H1 (cell line): ENCODE data around the gene ARMC3. TPM values are rescaled to one million over a fixed set of nuclear protein-coding genes. Genes with fewer than 3 reads are reported as not detected.
A peak's percentile ranks its signal among the peaks of the same experiment; 100 is the strongest.

ENCODE experiments used
- CTCF ChIA-PET: fragments of 300-600 bp; sonication (Branson Sonifier 250); formaldehyde crosslinking; loops from one replicate; lab custom pipeline; 2021; ENCODE audit not compliant: partially characterized antibody; lab: Charles Lee
- POLR2A ChIA-PET: fragments of 300-600 bp; sonication (Branson Sonifier 250); formaldehyde crosslinking; loops from one replicate; lab custom pipeline; 2021; ENCODE audit warnings: inconsistent platforms; ENCODE audit not compliant: partially characterized antibody; lab: Charles Lee
- DNase-seq, 2 experiments: peaks; one replicate each; pipeline versions ENCODE4 v3.0.0 to v3.0.0-alpha.2; 2010 to 2022; ENCODE audit warnings: low spot score in 2 of 2, low read depth in 1 of 2, mixed read lengths in 1 of 2
- FAIRE-seq: peaks from 2 replicates; lab custom pipeline; 2011; peaks lifted over from hg19 to GRCh38; lab: Jason Lieb, UNC
- H2AFZ ChIP-seq: 2 replicates; pipeline ENCODE4 v1.8.1; 2012; ENCODE audit warnings: low read length, inconsistent platforms
- H2AK5ac ChIP-seq: 2 replicates; pipeline ENCODE4 v1.6.1; 2013; ENCODE audit warnings: low read depth, low read length
- H2BK120ac ChIP-seq: replicated peaks from 2 replicates; pipeline ENCODE3; 2013; ENCODE audit warnings: low read depth, low read length, inconsistent platforms
- H2BK12ac ChIP-seq: 2 replicates; pipeline ENCODE4 v1.6.1; 2013; ENCODE audit warnings: low read depth, low read length
- H2BK15ac ChIP-seq: 2 replicates; pipeline ENCODE4 v1.6.1; 2013; ENCODE audit warnings: low read length
- H2BK20ac ChIP-seq: 2 replicates; pipeline ENCODE4 v1.6.1; 2013; ENCODE audit warnings: low read length
- H2BK5ac ChIP-seq: 2 replicates; pipeline ENCODE4 v1.6.1; 2013; ENCODE audit warnings: low read depth, low read length
- H3K14ac ChIP-seq: 2 replicates; pipeline ENCODE4 v1.6.1; 2013; ENCODE audit warnings: inconsistent platforms; ENCODE audit not compliant: insufficient read length
- H3K18ac ChIP-seq: 2 replicates; pipeline ENCODE4 v1.6.1; 2013; ENCODE audit warnings: low read length; ENCODE audit errors: extremely low read depth
- H3K23ac ChIP-seq: 2 replicates; pipeline ENCODE4 v1.6.1; 2013; ENCODE audit warnings: inconsistent platforms; ENCODE audit not compliant: insufficient read length
- H3K23me2 ChIP-seq: 2 replicates; pipeline ENCODE4 v1.6.1; 2013; ENCODE audit warnings: low read depth, low read length
- H3K27ac ChIP-seq: 2 replicates; pipeline ENCODE4 v1.6.1; 2011; ENCODE audit warnings: low read depth, low read length, inconsistent platforms
- H3K27me3 ChIP-seq, 4 experiments: replicated peaks in 1 of 4; 1 replicate in 1 of 4; 2 replicates in 3 of 4; pipeline versions ENCODE4 v1.6.1 to v1.8.1; 2011 to 2013; ENCODE audit warnings: low read length in 3 of 4, mild to moderate bottlenecking in 3 of 4, inconsistent platforms in 2 of 4, mixed read lengths in 2 of 4, moderate library complexity in 1 of 4; ENCODE audit not compliant: control insufficient read depth in 3 of 4, insufficient read depth in 3 of 4; ENCODE audit errors: extremely low read depth in 1 of 4
- H3K36me3 ChIP-seq, 4 experiments: 2 replicates each; pipeline versions ENCODE4 v1.6.1 to v1.8.1; 2011 to 2013; ENCODE audit warnings: mild to moderate bottlenecking in 4 of 4, low read length in 3 of 4, moderate library complexity in 2 of 4, control low read depth in 1 of 4, inconsistent platforms in 1 of 4; ENCODE audit not compliant: insufficient read depth in 4 of 4, control insufficient read depth in 2 of 4
- H3K4ac ChIP-seq: replicated peaks from 2 replicates; pipeline ENCODE3; 2013; ENCODE audit warnings: low read length, low read depth, mixed read lengths, inconsistent platforms; ENCODE audit not compliant: insufficient read length
- H3K4me1 ChIP-seq, 4 experiments: replicated peaks in 1 of 4; 1 replicate in 1 of 4; 2 replicates in 3 of 4; pipeline versions ENCODE4 v1.6.1 to v1.8.1; 2011 to 2013; ENCODE audit warnings: low read length in 3 of 4, inconsistent platforms in 2 of 4, mixed read lengths in 1 of 4; ENCODE audit not compliant: insufficient read depth in 4 of 4, control insufficient read depth in 3 of 4
- H3K4me2 ChIP-seq, 2 experiments: 2 replicates each; pipeline versions ENCODE4 v1.6.1 to v1.8.1; 2011 to 2013; ENCODE audit warnings: low read depth in 2 of 2, low read length in 2 of 2, control low read depth in 1 of 2, inconsistent platforms in 1 of 2, mild to moderate bottlenecking in 1 of 2; ENCODE audit not compliant: insufficient read depth in 1 of 2
- H3K4me3 ChIP-seq, 4 experiments: fragments of 200-600, 300-600 bp in 1 of 4; sonication (generic), shearing (Covaris generic), sonication (Bioruptor Twin) in 1 of 4; 2 replicates each; pipeline versions ENCODE4 v1.5.1 to v1.8.1; 2011 to 2016; ENCODE audit warnings: low read length in 4 of 4, low read depth in 3 of 4, control low read depth in 2 of 4, inconsistent platforms in 2 of 4, mild to moderate bottlenecking in 2 of 4, mixed read lengths in 1 of 4, moderate library complexity in 1 of 4; ENCODE audit not compliant: insufficient read depth in 2 of 4; ENCODE audit errors: extremely low read depth in 1 of 4
- H3K56ac ChIP-seq: replicated peaks from 2 replicates; pipeline ENCODE3; 2013; ENCODE audit warnings: low read depth, mild to moderate bottlenecking, mixed read lengths, low read length, inconsistent platforms; ENCODE audit not compliant: insufficient read length
- H3K79me1 ChIP-seq: 2 replicates; pipeline ENCODE4 v1.6.1; 2013; ENCODE audit warnings: low read depth, low read length, control low read depth
- H3K79me2 ChIP-seq, 2 experiments: 2 replicates each; pipeline versions ENCODE4 v1.6.1 to v1.8.1; 2012 to 2013; ENCODE audit warnings: low read length in 2 of 2, mild to moderate bottlenecking in 2 of 2, inconsistent platforms in 1 of 2; ENCODE audit not compliant: insufficient read depth in 2 of 2, control insufficient read depth in 1 of 2
- H3K9ac ChIP-seq, 4 experiments: replicated peaks in 1 of 4; 1 replicate in 1 of 4; 2 replicates in 3 of 4; pipeline versions ENCODE4 v1.6.1 to v1.8.1; 2011 to 2013; ENCODE audit warnings: low read depth in 3 of 4, low read length in 3 of 4, control low read depth in 2 of 4, mild to moderate bottlenecking in 2 of 4, moderate library complexity in 2 of 4, inconsistent platforms in 1 of 4; ENCODE audit errors: extremely low read depth in 1 of 4
- H3K9me3 ChIP-seq, 2 experiments: 2 replicates each; pipeline versions ENCODE4 v1.6.1 to v1.8.1; 2012 to 2013; ENCODE audit warnings: mild to moderate bottlenecking in 2 of 2, moderate library complexity in 2 of 2, control low read depth in 1 of 2, inconsistent platforms in 1 of 2, low read depth in 1 of 2, low read length in 1 of 2, mixed read lengths in 1 of 2; ENCODE audit not compliant: insufficient read depth in 2 of 2
- H4K20me1 ChIP-seq, 2 experiments: replicated peaks in 1 of 2; 2 replicates each; pipeline versions ENCODE3 to v1.8.1; 2011 to 2013; ENCODE audit warnings: inconsistent platforms in 2 of 2, low read length in 2 of 2, mild to moderate bottlenecking in 1 of 2; ENCODE audit not compliant: insufficient read depth in 2 of 2, control insufficient read depth in 1 of 2
- H4K5ac ChIP-seq: 2 replicates; pipeline ENCODE4 v1.6.1; 2013; ENCODE audit warnings: low read length, low read depth, mixed read lengths, inconsistent platforms; ENCODE audit not compliant: insufficient read length
- H4K8ac ChIP-seq: 2 replicates; pipeline ENCODE4 v1.8.0; 2013; ENCODE audit warnings: mild to moderate bottlenecking, moderate library complexity, low read length, inconsistent platforms; ENCODE audit not compliant: insufficient read depth; ENCODE audit errors: extremely low read depth
- H4K91ac ChIP-seq: replicated peaks from 2 replicates; pipeline ENCODE3; 2013; ENCODE audit warnings: low read length, mixed read lengths, inconsistent platforms; ENCODE audit not compliant: insufficient read length
- ASH2L ChIP-seq: fragments of 200-600, 300-600 bp; sonication (generic); IDR thresholded peaks from one replicate; pipeline ENCODE4 v1.7.1; 2017; ENCODE audit warnings: low read length
- EP300 ChIP-seq, 2 experiments: IDR thresholded peaks; 1 replicate in 1 of 2; 2 replicates in 1 of 2; pipeline ENCODE4 v1.6.1; 2011 to 2012; ENCODE audit warnings: low read depth in 2 of 2, low read length in 2 of 2, mild to moderate bottlenecking in 2 of 2, borderline replicate concordance in 1 of 2, inconsistent platforms in 1 of 2, moderate library complexity in 1 of 2
- HDAC6 ChIP-seq: IDR thresholded peaks from one replicate; pipeline ENCODE4 v1.7.1; 2012; ENCODE audit warnings: low read depth, mild to moderate bottlenecking, inconsistent platforms, low read length, moderate library complexity
- RAD21 ChIP-seq, 2 experiments: IDR thresholded peaks in 1 of 2; conservative IDR thresholded peaks in 1 of 2; 2 replicates each; pipeline ENCODE4 v1.6.1; 2011; ENCODE audit warnings: low read depth in 2 of 2, low read length in 2 of 2, improper control_type of control experiment in 1 of 2, inconsistent platforms in 1 of 2, mild to moderate bottlenecking in 1 of 2, moderate library complexity in 1 of 2
- RNF2 ChIP-seq: fragments of 200-900, 300-1000 bp; sonication (generic); IDR thresholded peaks from 2 replicates; pipeline ENCODE4 v1.7.1; 2016; ENCODE audit warnings: borderline replicate concordance, low read depth, mild to moderate bottlenecking, antibody characterized with exemption, low read length; ENCODE audit not compliant: poor library complexity, severe bottlenecking; ENCODE audit errors: missing control alignments
- RXRA ChIP-seq: IDR thresholded peaks from 2 replicates; pipeline ENCODE4 v1.6.1; 2011; ENCODE audit warnings: low read depth, mild to moderate bottlenecking, low read length, moderate library complexity; ENCODE audit not compliant: insufficient read depth
- SP2 ChIP-seq: IDR thresholded peaks from 2 replicates; pipeline ENCODE4 v1.6.1; 2012; ENCODE audit warnings: mild to moderate bottlenecking, low read length, inconsistent platforms
- SP4 ChIP-seq: IDR thresholded peaks from 2 replicates; pipeline ENCODE4 v1.6.1; 2012; ENCODE audit warnings: low read length, inconsistent platforms
- ZNF274 ChIP-seq: IDR thresholded peaks from 2 replicates; pipeline ENCODE4 v1.7.0; 2012; ENCODE audit warnings: low read length, borderline replicate concordance; ENCODE audit errors: extremely low read depth
- WGBS, 2 experiments: shearing (Covaris generic) in 1 of 2; methylation state at CpG; one replicate each; pipeline versions ENCODE4 v1.1.6 to v1.1.7; 2013 to 2015; ENCODE audit warnings: low lambda C conversion rate in 2 of 2, mixed read lengths in 2 of 2, inconsistent platforms in 1 of 2, low coverage in 1 of 2, missing lambda C conversion rate in 1 of 2; ENCODE audit not compliant: insufficient replicate concordance in 2 of 2, insufficient coverage in 1 of 2, insufficient read length in 1 of 2; ENCODE audit errors: extremely low coverage in 1 of 2, missing lambda C conversion rate in 1 of 2; 5-methylcytosine and 5-hydroxymethylcytosine counted together
- polyA plus RNA-seq, 7 experiments: library from polyadenylated mRNA; depleted of rRNA in 3 of 7; stranded (reverse) in 5 of 7; unstranded in 2 of 7; fragments of >200 nt in 5 of 7; fragments of 200-250 nt in 2 of 7; gene quantifications; 1 replicate in 5 of 7; 2 replicates in 1 of 7; 4 replicates in 1 of 7; pipeline versions ENCODE4 v1.2.1 to v1.2.3, GENCODE V29; 2011 to 2013; ENCODE audit warnings: missing spikeins in 2 of 7, mixed read lengths in 2 of 7
- total RNA-seq: library from RNA; stranded (reverse); fragmentation: NEBNext Ultra II Directional; extraction: Animal tissue kit (Norgen Biotek cat#: 25700); gene quantifications from 2 replicates; pipeline ENCODE4 v1.2.1, GENCODE V29; 2021
- TF ChIP-seq, protein P1 (sequence below): IDR thresholded peaks from 2 replicates; pipeline ENCODE4 v1.6.1; 2011; ENCODE audit warnings: low read depth, mild to moderate bottlenecking, low read length; ENCODE audit not compliant: insufficient read depth

Gene ARMC3
- total and polyA plus RNA-seq, 2 of the 8 experiments (the other 6 are each of a cell fraction or from before 2014, with no cell fraction given): 0.15 TPM

DNA sequence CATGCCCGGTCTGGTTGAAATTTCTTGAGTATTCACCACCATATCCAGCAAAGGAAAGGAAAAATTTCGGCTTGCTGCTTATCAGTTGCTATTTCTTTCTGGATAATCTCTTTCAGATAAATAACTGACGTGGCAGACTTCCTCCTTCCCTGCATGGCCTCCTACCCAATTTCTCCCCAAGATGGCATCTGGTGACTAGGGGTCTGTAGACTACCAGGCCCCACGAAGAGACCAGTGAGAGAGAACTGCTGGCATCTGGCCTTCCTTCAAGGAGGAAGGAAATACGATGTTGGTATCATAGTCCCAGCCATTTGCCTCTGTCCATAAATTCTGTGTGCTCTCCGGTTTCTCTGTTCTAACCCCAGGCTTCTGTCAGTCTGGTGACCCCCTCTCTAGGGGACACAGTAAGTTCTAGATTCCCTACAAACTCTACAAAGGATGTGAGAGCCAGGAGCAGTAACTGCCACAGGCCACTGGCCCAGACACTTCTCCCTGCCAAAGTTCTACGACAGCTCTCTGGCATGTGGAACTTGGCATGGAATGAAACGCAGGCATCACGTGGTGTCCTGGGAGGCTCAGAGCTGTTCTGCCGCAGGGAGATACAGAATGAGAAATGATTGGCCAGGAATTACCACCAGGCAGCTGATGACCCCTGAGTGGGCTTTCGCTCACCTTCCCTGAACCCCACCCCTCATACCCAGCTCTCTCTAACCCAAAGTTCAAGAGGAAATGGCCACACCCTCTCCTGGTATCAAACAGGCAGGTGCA lies 137.5 kb downstream of the ARMC3 start:
- DNase-seq: peak in 1 of 2 experiments; percentile 38
- H4K20me1 ChIP-seq: no peaks in the 10 kb centered on the region
- no peak overlapping the region for H2BK12ac ChIP-seq
- no peak overlapping the region for H3K4ac ChIP-seq
- no peak overlapping the region for H2BK120ac ChIP-seq
- FAIRE-seq: no peak
- H3K4me1 ChIP-seq: peaks cover 6 to 17% (median 16%) of the 10 kb centered on the region in 4 experiments; a peak in 4 of 7 replicates
- H3K4me3 ChIP-seq: no peak overlapping the region
- no peak overlapping the region; the same call in 1 of the 2 replicates for H2BK15ac ChIP-seq
- no peak overlapping the region for H3K18ac ChIP-seq
- no peaks in the 10 kb centered on the region for H3K9me3 ChIP-seq
- no peaks in the 10 kb centered on the region for H3K27me3 ChIP-seq
- no peak overlapping the region for H2AFZ ChIP-seq
- H3K79me1 ChIP-seq: no peaks in the 10 kb centered on the region
- peak overlapping the region; percentile 32 for H3K56ac ChIP-seq
- H4K8ac ChIP-seq: no peak overlapping the region; the same call in 1 of the 2 replicates
- ChIA-PET CTCF (interaction anchor here (1.2 to 1.4 kb wide), 3 partner anchors 9 to 491 kb away, joined by 3 read pairs; no protein-coding TSS in a partner anchor), POLR2A (interaction anchor here (0.8 to 1.2 kb wide), 2 partner anchors 9 to 10 kb away, joined by 4 to 8 read pairs; no protein-coding TSS in a partner anchor)
- H4K5ac ChIP-seq: no peak overlapping the region
- WGBS, 2 experiments: 92% methylated on average over 11 of the region's 11 CpGs; no CpG with 5 or more reads in 1 of the 2 experiments
- H3K36me3 ChIP-seq: no peaks in the 10 kb centered on the region
- H2AK5ac ChIP-seq: no peak overlapping the region
- no peak overlapping the region for H3K27ac ChIP-seq
- H2BK5ac ChIP-seq: no peak overlapping the region
- no peak overlapping the region for H2BK20ac ChIP-seq
- no peak overlapping the region for H3K4me2 ChIP-seq
- H4K91ac ChIP-seq: no peak overlapping the region
- H3K23ac ChIP-seq: no peak overlapping the region
- no peaks in the 10 kb centered on the region for H3K23me2 ChIP-seq
- H3K14ac ChIP-seq: no peak overlapping the region
- H3K9ac ChIP-seq: no peak overlapping the region
- H3K79me2 ChIP-seq: no peaks in the 10 kb centered on the region
- TF ChIP-seq, protein P1, sequence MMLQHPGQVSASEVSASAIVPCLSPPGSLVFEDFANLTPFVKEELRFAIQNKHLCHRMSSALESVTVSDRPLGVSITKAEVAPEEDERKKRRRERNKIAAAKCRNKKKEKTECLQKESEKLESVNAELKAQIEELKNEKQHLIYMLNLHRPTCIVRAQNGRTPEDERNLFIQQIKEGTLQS: no peak
- TF ChIP-seq ASH2L (no peak), RNF2 (no peak), RAD21 (IDR thresholded peaks at IDR 0.05 in 1 of 2, conservative IDR thresholded peaks at IDR 0.05 in 1 of 2; ENCODE audit: low read depth in 2 of 2, low read length in 2 of 2) (no peak), SP2 (no peak), EP300 (IDR thresholded peaks at IDR 0.05; ENCODE audit: borderline replicate concordance in 1 of 2, low read depth in 2 of 2, low read length in 2 of 2) (no peak), SP4 (no peak), ZNF274 (no peak), HDAC6 (no peak), RXRA (no peak)
